ENCODE results near the gene FAM131A. TPM values are rescaled to one million over a fixed set of nuclear protein-coding genes. Genes with fewer than 3 reads are reported as not detected.

The FAM131A gene
- total and polyA plus RNA-seq, 2 donors (not counting 3 experiments of a cell fraction or from before 2014, with no cell fraction given) = 19.9 to 29.9 TPM

DNA sequence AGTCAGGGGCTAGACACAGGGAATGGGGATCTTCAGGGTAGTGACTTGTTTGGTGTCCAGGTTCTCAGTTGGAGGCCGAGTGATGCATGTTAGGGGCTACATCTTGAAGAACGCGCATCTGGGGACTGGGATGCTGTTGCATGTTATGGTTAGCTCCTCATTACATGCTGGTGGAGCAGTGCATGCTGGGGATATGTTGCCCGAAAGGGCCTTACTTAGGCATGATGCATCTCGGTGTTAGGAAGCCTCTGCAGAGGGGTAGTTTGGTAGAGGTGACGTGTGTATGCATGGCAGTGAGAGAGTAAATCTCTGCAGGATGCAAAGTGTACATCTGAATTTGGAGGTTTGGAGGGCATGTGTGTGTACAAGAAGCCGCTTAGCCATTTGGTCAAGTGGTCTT, 20.6 kb upstream of the FAM131A start:
- peak overlapping the region; percentile 84 for H3K4me2 ChIP-seq (ENCODE audit: insufficient read depth, low read length)
- peak overlapping the region; percentile 36 to 84 (median 59) for H3K4me3 ChIP-seq (replicated peaks in 1 of 3; ENCODE audit: insufficient read depth in 1 of 3, low read depth in 1 of 3, low read length in 3 of 3)
- intact Hi-C loops (cut with micrococcal nuclease) = loop anchor here (1.0 kb wide), 1 partner anchor 16 kb away; no protein-coding TSS in a partner anchor
- H3K27ac ChIP-seq (ENCODE audit: insufficient read depth, low read depth, low read length) = no peak overlapping the region
- H3K9ac ChIP-seq (replicated peaks; ENCODE audit: extremely low read depth, insufficient read depth, low read length) = peak overlapping the region; percentile 82
- no peak overlapping the region for H2AFZ ChIP-seq (ENCODE audit: low read depth, low read length)
- H3K9me1 ChIP-seq (replicated peaks; ENCODE audit: control insufficient read depth, extremely low read depth, insufficient read depth, low read length) = no peaks in the 10 kb centered on the region
- DNase-seq (ENCODE audit: low read depth, low spot score) = no peak
- ChIA-PET POLR2A (interaction anchor here (0.8 kb wide), 1 partner anchor 16 kb away, joined by 3 read pairs; no protein-coding TSS in a partner anchor), CTCF (interaction anchor here (0.9 to 1.9 kb wide), 3 partner anchors 20 to 421 kb away, joined by 3 to 5 read pairs (median 4); partner anchors contain the start of gene FAM131A)
- dilution Hi-C loops (cut with MboI; ENCODE audit: extremely low pct_ligation_motif_present, low sequenced_read_pairs) = no loop called here
- no peak for TF ChIP-seq FOS (IDR thresholded peaks at IDR 0.05; ENCODE audit: borderline replicate concordance, insufficient read depth, low read length)
- no peak for TF ChIP-seq CTCF (IDR thresholded peaks at IDR 0.05; ENCODE audit: extremely low read depth in 1 of 2, insufficient read depth in 1 of 2, low read depth in 1 of 2, low read length in 2 of 2)
- TF ChIP-seq, protein P1, sequence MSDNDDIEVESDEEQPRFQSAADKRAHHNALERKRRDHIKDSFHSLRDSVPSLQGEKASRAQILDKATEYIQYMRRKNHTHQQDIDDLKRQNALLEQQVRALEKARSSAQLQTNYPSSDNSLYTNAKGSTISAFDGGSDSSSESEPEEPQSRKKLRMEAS (IDR thresholded peaks at IDR 0.05; ENCODE audit: insufficient read depth, insufficient read length) = no peak
- no peak for TF ChIP-seq POLR2AphosphoS5 (IDR thresholded peaks at IDR 0.05; ENCODE audit: insufficient read depth, low read depth, low read length)
- TF ChIP-seq POLR2A (IDR thresholded peaks at IDR 0.05; ENCODE audit: low read depth, low read length) = no peak
- H3K27me3 ChIP-seq (ENCODE audit: control insufficient read depth in 2 of 2, insufficient read depth in 2 of 2, low read length in 2 of 2) = no peaks in the 10 kb centered on the region
- BruUV-seq (replicated peaks) = no TSS peak
- H3K79me2 ChIP-seq (ENCODE audit: control insufficient read depth, insufficient read depth, low read length) = peaks cover 66% of the 10 kb centered on the region
- H3K36me3 ChIP-seq (ENCODE audit: control insufficient read depth in 2 of 2, extremely low read depth in 1 of 2, insufficient read depth in 2 of 2, low read length in 2 of 2) = peaks cover 24% of the 10 kb centered on the region in 2 experiments
- peaks cover 45% of the 10 kb centered on the region for H3K4me1 ChIP-seq (ENCODE audit: control insufficient read depth, extremely low read depth, insufficient read depth, low read length)
- peaks cover 3% of the 10 kb centered on the region for H4K20me1 ChIP-seq (replicated peaks; ENCODE audit: control insufficient read depth, extremely low read depth, insufficient read depth, low read length)
- H3K9me3 ChIP-seq (replicated peaks; ENCODE audit: control insufficient read depth, insufficient read depth, low read length) = no peaks in the 10 kb centered on the region
- no peak for FAIRE-seq

GRCh38 chr3:184317201-184317600, 20.2 kb upstream of the FAM131A start:
- TF ChIP-seq FOS (IDR thresholded peaks at IDR 0.05; ENCODE audit: borderline replicate concordance, insufficient read depth, low read length) = no peak
- peak; percentile 18 for TF ChIP-seq POLR2A (IDR thresholded peaks at IDR 0.05; ENCODE audit: low read depth, low read length)
- Histone ChIP-seq H3K9me1 (replicated peaks; ENCODE audit: control insufficient read depth, extremely low read depth, insufficient read depth, low read length) (no peaks in the 10 kb centered on the region), H3K27me3 (ENCODE audit: control insufficient read depth in 2 of 2, insufficient read depth in 2 of 2, low read length in 2 of 2) (no peaks in the 10 kb centered on the region), H3K4me3 (replicated peaks in 1 of 3; ENCODE audit: insufficient read depth in 1 of 3, low read depth in 1 of 3, low read length in 3 of 3) (peak overlapping the region in 1 of 3 experiments; percentile 59), H3K9ac (replicated peaks; ENCODE audit: extremely low read depth, insufficient read depth, low read length) (no peak overlapping the region), H4K20me1 (replicated peaks; ENCODE audit: control insufficient read depth, extremely low read depth, insufficient read depth, low read length) (peaks cover 3% of the 10 kb centered on the region), H3K4me1 (ENCODE audit: control insufficient read depth, extremely low read depth, insufficient read depth, low read length) (peaks cover 45% of the 10 kb centered on the region), H2AFZ (ENCODE audit: low read depth, low read length) (no peak overlapping the region), H3K27ac (ENCODE audit: insufficient read depth, low read depth, low read length) (no peak overlapping the region), H3K9me3 (replicated peaks; ENCODE audit: control insufficient read depth, insufficient read depth, low read length) (no peaks in the 10 kb centered on the region), H3K36me3 (ENCODE audit: control insufficient read depth in 2 of 2, extremely low read depth in 1 of 2, insufficient read depth in 2 of 2, low read length in 2 of 2) (peaks cover 28% of the 10 kb centered on the region in 2 experiments), H3K79me2 (ENCODE audit: control insufficient read depth, insufficient read depth, low read length) (peaks cover 70% of the 10 kb centered on the region), H3K4me2 (ENCODE audit: insufficient read depth, low read length) (peak overlapping the region; percentile 84)
- ChIA-PET POLR2A (no interaction called here), CTCF (interaction anchor here (1.5 to 1.9 kb wide), 2 partner anchors 20 to 422 kb away, joined by 3 to 5 read pairs; partner anchors contain the start of gene FAM131A)
- DNase-seq (ENCODE audit: low read depth, low spot score) = no peak
- BruUV-seq (replicated peaks) = no TSS peak
- no peak for FAIRE-seq
- dilution Hi-C loops (cut with MboI; ENCODE audit: extremely low pct_ligation_motif_present, low sequenced_read_pairs) (no loop called here), intact Hi-C loops (cut with micrococcal nuclease) (no loop called here)

Data from endothelial cell of umbilical vein (primary cell).